Activated T-cell treated with anti-CD3 and anti-CD28 coated beads, Interleukin-2, amount 50 U/mL, for 24 hours (primary cell): ENCODE results near the gene ECHDC3.

Experiments used
- DNase-seq: peaks from one replicate; pipeline ENCODE4 v3.0.0-alpha.2; 2020
- H3K27ac Mint-ChIP-seq: 2 replicates; pipeline ENCODE4 v1.8.0; 2020; ENCODE audit warnings: mild to moderate bottlenecking, mixed read lengths
- H3K27me3 Mint-ChIP-seq: 2 replicates; pipeline ENCODE4 v1.8.0; 2020; ENCODE audit warnings: mixed read lengths
- H3K36me3 Mint-ChIP-seq: 2 replicates; pipeline ENCODE4 v1.8.0; 2020; ENCODE audit warnings: low read depth, mixed read lengths
- H3K4me1 Mint-ChIP-seq: 2 replicates; pipeline ENCODE4 v1.8.0; 2020; ENCODE audit warnings: low read depth, mixed read lengths
- H3K4me3 Mint-ChIP-seq: 2 replicates; pipeline ENCODE4 v1.8.0; 2020; ENCODE audit warnings: mild to moderate bottlenecking, moderate library complexity, mixed read lengths
- H3K9me3 Mint-ChIP-seq: 2 replicates; pipeline ENCODE4 v1.8.0; 2020; ENCODE audit warnings: mixed read lengths

Gene ECHDC3

GRCh38 chr10:11754620-11755019, 12.4 kb downstream of the ECHDC3 start:
- DNase-seq, result no peak
- no peak overlapping the region for H3K27ac Mint-ChIP-seq
- H3K9me3 Mint-ChIP-seq, result no peaks in the 10 kb centered on the region
- peaks cover 3% of the 10 kb centered on the region for H3K4me1 Mint-ChIP-seq
- H3K27me3 Mint-ChIP-seq, result no peaks in the 10 kb centered on the region
- peaks cover 2% of the 10 kb centered on the region for H3K36me3 Mint-ChIP-seq
- H3K4me3 Mint-ChIP-seq, result no peak overlapping the region

- no peaks in the 10 kb centered on the region for H3K27me3 Mint-ChIP-seq
- H3K4me3 Mint-ChIP-seq, result no peak overlapping the region
- H3K36me3 Mint-ChIP-seq, result peaks cover under 1% of the 10 kb centered on the region
- DNase-seq, result no peak
- H3K4me1 Mint-ChIP-seq, result peaks cover 3% of the 10 kb centered on the region
- no peak overlapping the region for H3K27ac Mint-ChIP-seq
- no peaks in the 10 kb centered on the region for H3K9me3 Mint-ChIP-seq
These were observed 13.5 kb downstream of the ECHDC3 start for GRCh38 chr10:11755512-11756263.

- no peak for DNase-seq
- no peak overlapping the region for H3K4me3 Mint-ChIP-seq
- H3K27me3 Mint-ChIP-seq, result no peaks in the 10 kb centered on the region
- H3K27ac Mint-ChIP-seq, result no peak overlapping the region
- H3K36me3 Mint-ChIP-seq, result no peaks in the 10 kb centered on the region
- no peaks in the 10 kb centered on the region for H3K9me3 Mint-ChIP-seq
- peaks cover 3% of the 10 kb centered on the region for H3K4me1 Mint-ChIP-seq
These were observed 14.7 kb downstream of the ECHDC3 start for GRCh38 chr10:11756766-11757315.

GRCh38 chr10:11757454-11757820, 15.3 kb downstream of the ECHDC3 start:
- Mint-ChIP-seq H3K27ac (no peak overlapping the region), H3K27me3 (no peaks in the 10 kb centered on the region), H3K4me1 (peaks cover 3% of the 10 kb centered on the region), H3K4me3 (no peak overlapping the region), H3K9me3 (no peaks in the 10 kb centered on the region), H3K36me3 (no peaks in the 10 kb centered on the region)
- DNase-seq, result no peak

GRCh38 chr10:11757821-11758463, 15.8 kb downstream of the ECHDC3 start:
- Mint-ChIP-seq H3K9me3 (no peaks in the 10 kb centered on the region), H3K4me1 (peaks cover 3% of the 10 kb centered on the region), H3K36me3 (no peaks in the 10 kb centered on the region), H3K27ac (no peak overlapping the region), H3K4me3 (no peak overlapping the region), H3K27me3 (no peaks in the 10 kb centered on the region)
- DNase-seq, result peak; percentile 87

GRCh38 chr10:11758527-11759236, 16.5 kb downstream of the ECHDC3 start:
- H3K9me3 Mint-ChIP-seq, result no peaks in the 10 kb centered on the region
- no peak overlapping the region for H3K4me3 Mint-ChIP-seq
- H3K36me3 Mint-ChIP-seq, result no peaks in the 10 kb centered on the region
- no peak overlapping the region for H3K27ac Mint-ChIP-seq
- no peak for DNase-seq
- H3K27me3 Mint-ChIP-seq, result no peaks in the 10 kb centered on the region
- peaks cover 3% of the 10 kb centered on the region for H3K4me1 Mint-ChIP-seq

GRCh38 chr10:11759347-11759746, 17.2 kb downstream of the ECHDC3 start:
- H3K4me1 Mint-ChIP-seq, result peaks cover 3% of the 10 kb centered on the region

GRCh38 chr10:11760151-11760550, 18.0 kb downstream of the ECHDC3 start:
- no peaks in the 10 kb centered on the region for H3K36me3 Mint-ChIP-seq
- H3K4me1 Mint-ChIP-seq, result peaks cover 3% of the 10 kb centered on the region
- no peak for DNase-seq
- no peak overlapping the region for H3K27ac Mint-ChIP-seq
- no peaks in the 10 kb centered on the region for H3K27me3 Mint-ChIP-seq
- no peak overlapping the region for H3K4me3 Mint-ChIP-seq
- no peaks in the 10 kb centered on the region for H3K9me3 Mint-ChIP-seq

More at GRCh38 chr10:11759347-11759746, 17.2 kb downstream of the ECHDC3 start:
- no peaks in the 10 kb centered on the region for H3K27me3 Mint-ChIP-seq
- DNase-seq, result no peak
- no peaks in the 10 kb centered on the region for H3K36me3 Mint-ChIP-seq
- H3K4me3 Mint-ChIP-seq, result no peak overlapping the region
- no peaks in the 10 kb centered on the region for H3K9me3 Mint-ChIP-seq
- H3K27ac Mint-ChIP-seq, result no peak overlapping the region

GRCh38 chr10:11760861-11761260, 18.7 kb downstream of the ECHDC3 start:
- Mint-ChIP-seq H3K4me1 (peaks cover 3% of the 10 kb centered on the region), H3K9me3 (no peaks in the 10 kb centered on the region)

GRCh38 chr10:11761431-11761830, 19.2 kb downstream of the ECHDC3 start:
- H3K27me3 Mint-ChIP-seq, result no peaks in the 10 kb centered on the region
- no peak overlapping the region for H3K4me3 Mint-ChIP-seq
- H3K4me1 Mint-ChIP-seq, result peaks cover 3% of the 10 kb centered on the region
- H3K9me3 Mint-ChIP-seq, result no peaks in the 10 kb centered on the region
- no peak for DNase-seq
- no peak overlapping the region for H3K27ac Mint-ChIP-seq
- no peaks in the 10 kb centered on the region for H3K36me3 Mint-ChIP-seq

More at GRCh38 chr10:11760861-11761260, 18.7 kb downstream of the ECHDC3 start:
- Mint-ChIP-seq H3K27me3 (no peaks in the 10 kb centered on the region), H3K36me3 (no peaks in the 10 kb centered on the region), H3K27ac (no peak overlapping the region), H3K4me3 (no peak overlapping the region)
- no peak for DNase-seq

GRCh38 chr10:11762706-11763500, 20.7 kb downstream of the ECHDC3 start:
- Mint-ChIP-seq H3K27me3 (no peaks in the 10 kb centered on the region), H3K4me1 (no peaks in the 10 kb centered on the region), H3K9me3 (no peaks in the 10 kb centered on the region), H3K36me3 (no peaks in the 10 kb centered on the region), H3K27ac (no peak overlapping the region), H3K4me3 (no peak overlapping the region)
- DNase-seq, result no peak

- H3K27ac Mint-ChIP-seq, result no peak overlapping the region
- H3K36me3 Mint-ChIP-seq, result no peaks in the 10 kb centered on the region
- H3K27me3 Mint-ChIP-seq, result no peaks in the 10 kb centered on the region
- DNase-seq, result no peak
- no peak overlapping the region for H3K4me3 Mint-ChIP-seq
- H3K4me1 Mint-ChIP-seq, result no peaks in the 10 kb centered on the region
- H3K9me3 Mint-ChIP-seq, result no peaks in the 10 kb centered on the region
These were observed 21.3 kb downstream of the ECHDC3 start for GRCh38 chr10:11763501-11763861.

- H3K4me3 Mint-ChIP-seq, result no peak overlapping the region
- no peaks in the 10 kb centered on the region for H3K27me3 Mint-ChIP-seq
- H3K27ac Mint-ChIP-seq, result no peak overlapping the region
- no peaks in the 10 kb centered on the region for H3K36me3 Mint-ChIP-seq
- H3K9me3 Mint-ChIP-seq, result no peaks in the 10 kb centered on the region
- no peaks in the 10 kb centered on the region for H3K4me1 Mint-ChIP-seq
- DNase-seq, result no peak
These were observed 23.0 kb downstream of the ECHDC3 start for GRCh38 chr10:11765141-11765540.

- Mint-ChIP-seq H3K27me3 (peaks cover 3% of the 10 kb centered on the region), H3K4me3 (no peak overlapping the region), H3K9me3 (no peaks in the 10 kb centered on the region), H3K27ac (no peak overlapping the region), H3K4me1 (no peaks in the 10 kb centered on the region), H3K36me3 (no peaks in the 10 kb centered on the region)
- DNase-seq, result no peak
These were observed 30.6 kb downstream of the ECHDC3 start for GRCh38 chr10:11772575-11773288.
